H1 (cell line): ENCODE results near the gene RPL23. TPM values are rescaled to one million over a fixed set of nuclear protein-coding genes. Genes with fewer than 3 reads are reported as not detected.

Experiments
- CTCF ChIA-PET: fragments of 300-600 bp; sonication (Branson Sonifier 250); formaldehyde crosslinking; loops from one replicate; lab custom pipeline; 2021; ENCODE audit not compliant: partially characterized antibody; lab: Charles Lee
- POLR2A ChIA-PET: fragments of 300-600 bp; sonication (Branson Sonifier 250); formaldehyde crosslinking; loops from one replicate; lab custom pipeline; 2021; ENCODE audit warnings: inconsistent platforms; ENCODE audit not compliant: partially characterized antibody; lab: Charles Lee
- DNase-seq, 2 experiments: peaks; one replicate each; pipeline versions ENCODE4 v3.0.0 to v3.0.0-alpha.2; 2010 to 2022; ENCODE audit warnings: low spot score in 2 of 2, low read depth in 1 of 2, mixed read lengths in 1 of 2
- FAIRE-seq: peaks from 2 replicates; lab custom pipeline; 2011; peaks lifted over from hg19 to GRCh38; lab: Jason Lieb, UNC
- H2AFZ ChIP-seq: 2 replicates; pipeline ENCODE4 v1.8.1; 2012; ENCODE audit warnings: low read length, inconsistent platforms
- H2AK5ac ChIP-seq: 2 replicates; pipeline ENCODE4 v1.6.1; 2013; ENCODE audit warnings: low read depth, low read length
- H2BK120ac ChIP-seq: replicated peaks from 2 replicates; pipeline ENCODE3; 2013; ENCODE audit warnings: low read depth, low read length, inconsistent platforms
- H2BK12ac ChIP-seq: 2 replicates; pipeline ENCODE4 v1.6.1; 2013; ENCODE audit warnings: low read depth, low read length
- H2BK15ac ChIP-seq: 2 replicates; pipeline ENCODE4 v1.6.1; 2013; ENCODE audit warnings: low read length
- H2BK20ac ChIP-seq: 2 replicates; pipeline ENCODE4 v1.6.1; 2013; ENCODE audit warnings: low read length
- H2BK5ac ChIP-seq: 2 replicates; pipeline ENCODE4 v1.6.1; 2013; ENCODE audit warnings: low read depth, low read length
- H3K14ac ChIP-seq: 2 replicates; pipeline ENCODE4 v1.6.1; 2013; ENCODE audit warnings: inconsistent platforms; ENCODE audit not compliant: insufficient read length
- H3K18ac ChIP-seq: 2 replicates; pipeline ENCODE4 v1.6.1; 2013; ENCODE audit warnings: low read length; ENCODE audit errors: extremely low read depth
- H3K23ac ChIP-seq: 2 replicates; pipeline ENCODE4 v1.6.1; 2013; ENCODE audit warnings: inconsistent platforms; ENCODE audit not compliant: insufficient read length
- H3K23me2 ChIP-seq: 2 replicates; pipeline ENCODE4 v1.6.1; 2013; ENCODE audit warnings: low read depth, low read length
- H3K27ac ChIP-seq: 2 replicates; pipeline ENCODE4 v1.6.1; 2011; ENCODE audit warnings: low read depth, low read length, inconsistent platforms
- H3K27me3 ChIP-seq, 4 experiments: replicated peaks in 1 of 4; 1 replicate in 1 of 4; 2 replicates in 3 of 4; pipeline versions ENCODE4 v1.6.1 to v1.8.1; 2011 to 2013; ENCODE audit warnings: low read length in 3 of 4, mild to moderate bottlenecking in 3 of 4, inconsistent platforms in 2 of 4, mixed read lengths in 2 of 4, moderate library complexity in 1 of 4; ENCODE audit not compliant: control insufficient read depth in 3 of 4, insufficient read depth in 3 of 4; ENCODE audit errors: extremely low read depth in 1 of 4
- H3K36me3 ChIP-seq, 4 experiments: 2 replicates each; pipeline versions ENCODE4 v1.6.1 to v1.8.1; 2011 to 2013; ENCODE audit warnings: mild to moderate bottlenecking in 4 of 4, low read length in 3 of 4, moderate library complexity in 2 of 4, control low read depth in 1 of 4, inconsistent platforms in 1 of 4; ENCODE audit not compliant: insufficient read depth in 4 of 4, control insufficient read depth in 2 of 4
- H3K4ac ChIP-seq: replicated peaks from 2 replicates; pipeline ENCODE3; 2013; ENCODE audit warnings: low read length, low read depth, mixed read lengths, inconsistent platforms; ENCODE audit not compliant: insufficient read length
- H3K4me1 ChIP-seq, 4 experiments: replicated peaks in 1 of 4; 1 replicate in 1 of 4; 2 replicates in 3 of 4; pipeline versions ENCODE4 v1.6.1 to v1.8.1; 2011 to 2013; ENCODE audit warnings: low read length in 3 of 4, inconsistent platforms in 2 of 4, mixed read lengths in 1 of 4; ENCODE audit not compliant: insufficient read depth in 4 of 4, control insufficient read depth in 3 of 4
- H3K4me2 ChIP-seq, 2 experiments: 2 replicates each; pipeline versions ENCODE4 v1.6.1 to v1.8.1; 2011 to 2013; ENCODE audit warnings: low read depth in 2 of 2, low read length in 2 of 2, control low read depth in 1 of 2, inconsistent platforms in 1 of 2, mild to moderate bottlenecking in 1 of 2; ENCODE audit not compliant: insufficient read depth in 1 of 2
- H3K4me3 ChIP-seq, 4 experiments: fragments of 200-600, 300-600 bp in 1 of 4; sonication (generic), shearing (Covaris generic), sonication (Bioruptor Twin) in 1 of 4; 2 replicates each; pipeline versions ENCODE4 v1.5.1 to v1.8.1; 2011 to 2016; ENCODE audit warnings: low read length in 4 of 4, low read depth in 3 of 4, control low read depth in 2 of 4, inconsistent platforms in 2 of 4, mild to moderate bottlenecking in 2 of 4, mixed read lengths in 1 of 4, moderate library complexity in 1 of 4; ENCODE audit not compliant: insufficient read depth in 2 of 4; ENCODE audit errors: extremely low read depth in 1 of 4
- H3K56ac ChIP-seq: replicated peaks from 2 replicates; pipeline ENCODE3; 2013; ENCODE audit warnings: low read depth, mild to moderate bottlenecking, mixed read lengths, low read length, inconsistent platforms; ENCODE audit not compliant: insufficient read length
- H3K79me1 ChIP-seq: 2 replicates; pipeline ENCODE4 v1.6.1; 2013; ENCODE audit warnings: low read depth, low read length, control low read depth
- H3K79me2 ChIP-seq, 2 experiments: 2 replicates each; pipeline versions ENCODE4 v1.6.1 to v1.8.1; 2012 to 2013; ENCODE audit warnings: low read length in 2 of 2, mild to moderate bottlenecking in 2 of 2, inconsistent platforms in 1 of 2; ENCODE audit not compliant: insufficient read depth in 2 of 2, control insufficient read depth in 1 of 2
- H3K9ac ChIP-seq, 4 experiments: replicated peaks in 1 of 4; 1 replicate in 1 of 4; 2 replicates in 3 of 4; pipeline versions ENCODE4 v1.6.1 to v1.8.1; 2011 to 2013; ENCODE audit warnings: low read depth in 3 of 4, low read length in 3 of 4, control low read depth in 2 of 4, mild to moderate bottlenecking in 2 of 4, moderate library complexity in 2 of 4, inconsistent platforms in 1 of 4; ENCODE audit errors: extremely low read depth in 1 of 4
- H3K9me3 ChIP-seq, 2 experiments: 2 replicates each; pipeline versions ENCODE4 v1.6.1 to v1.8.1; 2012 to 2013; ENCODE audit warnings: mild to moderate bottlenecking in 2 of 2, moderate library complexity in 2 of 2, control low read depth in 1 of 2, inconsistent platforms in 1 of 2, low read depth in 1 of 2, low read length in 1 of 2, mixed read lengths in 1 of 2; ENCODE audit not compliant: insufficient read depth in 2 of 2
- H4K20me1 ChIP-seq, 2 experiments: replicated peaks in 1 of 2; 2 replicates each; pipeline versions ENCODE3 to v1.8.1; 2011 to 2013; ENCODE audit warnings: inconsistent platforms in 2 of 2, low read length in 2 of 2, mild to moderate bottlenecking in 1 of 2; ENCODE audit not compliant: insufficient read depth in 2 of 2, control insufficient read depth in 1 of 2
- H4K5ac ChIP-seq: 2 replicates; pipeline ENCODE4 v1.6.1; 2013; ENCODE audit warnings: low read length, low read depth, mixed read lengths, inconsistent platforms; ENCODE audit not compliant: insufficient read length
- H4K8ac ChIP-seq: 2 replicates; pipeline ENCODE4 v1.8.0; 2013; ENCODE audit warnings: mild to moderate bottlenecking, moderate library complexity, low read length, inconsistent platforms; ENCODE audit not compliant: insufficient read depth; ENCODE audit errors: extremely low read depth
- H4K91ac ChIP-seq: replicated peaks from 2 replicates; pipeline ENCODE3; 2013; ENCODE audit warnings: low read length, mixed read lengths, inconsistent platforms; ENCODE audit not compliant: insufficient read length
- BRCA1 ChIP-seq: IDR thresholded peaks from 2 replicates; pipeline ENCODE4 v1.6.1; 2012; ENCODE audit warnings: low read depth, low read length, improper control_type of control experiment
- WGBS, 2 experiments: shearing (Covaris generic) in 1 of 2; methylation state at CpG; one replicate each; pipeline versions ENCODE4 v1.1.6 to v1.1.7; 2013 to 2015; ENCODE audit warnings: low lambda C conversion rate in 2 of 2, mixed read lengths in 2 of 2, inconsistent platforms in 1 of 2, low coverage in 1 of 2, missing lambda C conversion rate in 1 of 2; ENCODE audit not compliant: insufficient replicate concordance in 2 of 2, insufficient coverage in 1 of 2, insufficient read length in 1 of 2; ENCODE audit errors: extremely low coverage in 1 of 2, missing lambda C conversion rate in 1 of 2; 5-methylcytosine and 5-hydroxymethylcytosine counted together
- polyA plus RNA-seq, 7 experiments: library from polyadenylated mRNA; depleted of rRNA in 3 of 7; stranded (reverse) in 5 of 7; unstranded in 2 of 7; fragments of >200 nt in 5 of 7; fragments of 200-250 nt in 2 of 7; gene quantifications; 1 replicate in 5 of 7; 2 replicates in 1 of 7; 4 replicates in 1 of 7; pipeline versions ENCODE4 v1.2.1 to v1.2.3, GENCODE V29; 2011 to 2013; ENCODE audit warnings: missing spikeins in 2 of 7, mixed read lengths in 2 of 7
- total RNA-seq: library from RNA; stranded (reverse); fragmentation: NEBNext Ultra II Directional; extraction: Animal tissue kit (Norgen Biotek cat#: 25700); gene quantifications from 2 replicates; pipeline ENCODE4 v1.2.1, GENCODE V29; 2021

RPL23 gene
- total and polyA plus RNA-seq, 2 of the 8 experiments (the other 6 are each of a cell fraction or from before 2014, with no cell fraction given) = 2,148 to 2,502 TPM

DNA sequence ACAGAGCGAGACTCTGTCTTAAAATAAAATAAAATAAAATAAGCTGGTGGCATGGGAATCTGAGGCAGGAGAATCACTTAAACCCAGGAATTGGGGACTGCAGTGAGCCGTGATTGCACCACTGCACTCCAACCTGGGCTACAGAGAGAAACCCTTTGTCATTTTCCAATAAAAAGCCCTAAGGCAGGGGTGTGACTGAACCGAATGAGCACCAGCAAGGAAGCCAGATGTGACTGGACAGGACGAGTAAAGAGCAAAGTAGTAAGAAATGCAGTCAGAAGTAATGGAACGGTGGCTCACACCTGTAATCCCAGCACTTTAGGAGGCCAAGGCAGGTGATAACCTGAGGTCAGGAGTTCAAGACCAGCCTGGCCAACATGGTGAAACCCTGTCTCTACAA is 3.8 kb upstream of the RPL23 start:
- ChIA-PET CTCF (interaction anchor here (0.7 to 1.8 kb wide), 5 partner anchors 7 to 66 kb away, joined by 3 to 5 read pairs (median 4); no protein-coding TSS in a partner anchor), POLR2A (interaction anchor here (0.8 to 1.6 kb wide), 5 partner anchors 7 to 15 kb away, joined by 3 to 6 read pairs (median 3); no protein-coding TSS in a partner anchor)
- H2BK20ac ChIP-seq = no peak overlapping the region
- H3K27me3 ChIP-seq = no peaks in the 10 kb centered on the region
- H4K91ac ChIP-seq = no peak overlapping the region
- no peak overlapping the region for H3K4me3 ChIP-seq
- H4K8ac ChIP-seq = no peak overlapping the region
- no peak overlapping the region for H3K23ac ChIP-seq
- H3K23me2 ChIP-seq = peaks cover 4% of the 10 kb centered on the region
- no peak for DNase-seq
- H3K4ac ChIP-seq = no peak overlapping the region
- H2BK15ac ChIP-seq = no peak overlapping the region
- H3K9me3 ChIP-seq = no peaks in the 10 kb centered on the region
- H2BK12ac ChIP-seq = no peak overlapping the region
- H3K56ac ChIP-seq = no peak overlapping the region
- H3K36me3 ChIP-seq = peaks cover 3 to 8% (median 6%) of the 10 kb centered on the region in 4 experiments; a peak in 7 of 8 replicates
- WGBS, 2 experiments = 86% methylated on average over 5 of the region's 5 CpGs; no CpG with 5 or more reads in 1 of the 2 experiments
- H3K79me1 ChIP-seq = no peaks in the 10 kb centered on the region
- H3K9ac ChIP-seq = no peak overlapping the region; a peak in 1 of 7 replicates
- no peak overlapping the region for H3K27ac ChIP-seq
- no peak overlapping the region for H2BK5ac ChIP-seq
- H3K4me2 ChIP-seq = no peak overlapping the region
- peaks cover 4 to 5% of the 10 kb centered on the region in 2 experiments for H4K20me1 ChIP-seq
- H3K18ac ChIP-seq = no peak overlapping the region
- no peak overlapping the region for H2AFZ ChIP-seq
- no peak overlapping the region for H2AK5ac ChIP-seq
- no peak for TF ChIP-seq BRCA1
- no peak overlapping the region for H3K14ac ChIP-seq
- H2BK120ac ChIP-seq = no peak overlapping the region
- no peak overlapping the region for H4K5ac ChIP-seq
- peaks cover 12 to 13% of the 10 kb centered on the region in 2 experiments for H3K79me2 ChIP-seq
- H3K4me1 ChIP-seq = peaks cover 0 to 2% (median 0%) of the 10 kb centered on the region in 4 experiments; a peak in 1 of 7 replicates
- no peak for FAIRE-seq
